ENCODE data around the gene NNMT. TPM values are rescaled to one million over a fixed set of nuclear protein-coding genes. Genes with fewer than 3 reads are reported as not detected.

The NNMT gene
- total RNA-seq, 4 donors from 2014 or later = 4.6 to 362 (median 116) TPM

DNA sequence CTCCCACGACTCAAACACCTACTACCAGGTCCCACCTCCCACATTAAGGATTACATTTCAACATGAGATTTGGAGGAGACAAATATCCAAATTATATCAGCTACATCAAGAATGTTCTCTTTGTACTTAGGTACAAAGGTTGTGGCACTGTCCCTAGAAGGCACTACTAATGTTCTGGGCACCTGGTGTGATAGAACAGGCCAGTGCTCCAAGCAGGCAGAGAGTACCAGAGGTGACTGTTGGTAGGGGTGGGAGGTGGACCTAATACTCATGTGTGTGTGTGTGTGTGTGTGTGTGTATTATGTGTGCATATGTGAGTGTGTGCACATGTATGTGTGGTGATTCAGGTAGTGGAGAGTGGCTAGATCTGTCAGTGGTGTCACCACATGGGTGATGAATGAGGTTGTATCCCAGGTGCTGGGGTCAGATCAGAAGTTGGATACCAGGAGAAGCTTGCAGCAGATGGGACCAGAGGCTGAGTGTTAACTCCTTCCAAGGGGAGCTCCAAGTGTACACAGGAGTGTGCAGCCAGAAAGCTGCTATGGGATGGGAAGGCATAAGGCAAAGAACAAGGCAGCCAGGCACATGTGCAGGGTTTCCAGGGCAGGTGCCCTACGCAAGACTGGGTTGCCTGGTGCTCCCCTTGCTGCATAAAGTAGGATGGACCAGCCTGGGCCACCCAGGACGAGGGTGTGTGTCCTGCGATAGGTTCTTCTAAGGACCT lies 17.7 kb upstream of the NNMT start:
- no peak for DNase-seq

DNA sequence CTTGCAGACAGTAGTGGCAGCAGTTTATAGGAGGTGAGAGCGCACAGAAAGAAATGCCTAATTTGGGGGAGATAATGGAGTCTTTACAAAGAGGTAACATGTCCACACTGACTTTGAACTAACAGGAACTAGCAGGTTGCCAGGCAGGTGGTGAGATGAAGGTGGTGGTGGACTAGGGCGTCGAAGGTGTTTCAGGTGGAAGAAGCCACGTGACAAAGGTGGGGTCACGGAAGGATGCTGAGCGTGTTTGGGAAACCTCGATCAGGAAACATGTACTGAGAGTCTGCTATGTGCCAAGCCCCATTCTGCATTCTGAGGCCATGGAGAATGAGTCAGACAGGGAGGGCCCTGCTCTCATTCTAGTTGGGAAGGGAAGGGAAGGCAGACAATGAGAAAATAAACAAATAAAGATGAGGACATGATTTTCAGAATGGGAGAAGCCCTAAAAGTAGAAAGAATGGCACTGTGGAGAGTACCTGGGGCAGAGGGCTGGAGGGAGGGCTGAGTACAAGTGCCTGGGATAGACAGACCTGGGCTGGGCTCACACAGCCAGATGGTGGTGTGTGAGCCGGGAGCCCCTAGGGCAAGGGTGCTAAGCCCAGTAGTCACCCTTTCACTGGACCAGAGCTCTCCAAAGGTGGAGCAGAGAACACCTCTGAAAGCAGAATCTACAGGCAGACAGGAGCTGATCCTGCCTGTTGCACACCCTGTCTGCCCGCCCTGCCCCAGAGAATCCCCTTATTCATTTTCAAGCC lies 16.2 kb upstream of the NNMT start:
- intact Hi-C loops (cut with DNase I; ENCODE audit: low total_unique reads) = no loop called here
- Histone ChIP-seq H3K4me1 (no peaks in the 10 kb centered on the region), H3K27me3 (no peaks in the 10 kb centered on the region), H3K27ac (peak overlapping the region in 1 of 2 donors; percentile 40), H3K36me3 (no peaks in the 10 kb centered on the region), H3K4me3 (no peak overlapping the region), H3K9me3 (no peaks in the 10 kb centered on the region)
- no peak for DNase-seq
- TF ChIP-seq, protein P1, sequence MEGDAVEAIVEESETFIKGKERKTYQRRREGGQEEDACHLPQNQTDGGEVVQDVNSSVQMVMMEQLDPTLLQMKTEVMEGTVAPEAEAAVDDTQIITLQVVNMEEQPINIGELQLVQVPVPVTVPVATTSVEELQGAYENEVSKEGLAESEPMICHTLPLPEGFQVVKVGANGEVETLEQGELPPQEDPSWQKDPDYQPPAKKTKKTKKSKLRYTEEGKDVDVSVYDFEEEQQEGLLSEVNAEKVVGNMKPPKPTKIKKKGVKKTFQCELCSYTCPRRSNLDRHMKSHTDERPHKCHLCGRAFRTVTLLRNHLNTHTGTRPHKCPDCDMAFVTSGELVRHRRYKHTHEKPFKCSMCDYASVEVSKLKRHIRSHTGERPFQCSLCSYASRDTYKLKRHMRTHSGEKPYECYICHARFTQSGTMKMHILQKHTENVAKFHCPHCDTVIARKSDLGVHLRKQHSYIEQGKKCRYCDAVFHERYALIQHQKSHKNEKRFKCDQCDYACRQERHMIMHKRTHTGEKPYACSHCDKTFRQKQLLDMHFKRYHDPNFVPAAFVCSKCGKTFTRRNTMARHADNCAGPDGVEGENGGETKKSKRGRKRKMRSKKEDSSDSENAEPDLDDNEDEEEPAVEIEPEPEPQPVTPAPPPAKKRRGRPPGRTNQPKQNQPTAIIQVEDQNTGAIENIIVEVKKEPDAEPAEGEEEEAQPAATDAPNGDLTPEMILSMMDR (IDR thresholded peaks at IDR 0.05) = no peak

More for the DNA sequence above, 17.7 kb upstream of the NNMT start:
- H3K4me1 ChIP-seq = no peaks in the 10 kb centered on the region
- H3K9me3 ChIP-seq = no peaks in the 10 kb centered on the region
- no peaks in the 10 kb centered on the region for H3K36me3 ChIP-seq
- intact Hi-C loops (cut with DNase I; ENCODE audit: low total_unique reads) = no loop called here
- H3K4me3 ChIP-seq = no peak overlapping the region
- TF ChIP-seq, protein P1 (IDR thresholded peaks at IDR 0.05) = no peak
- TF ChIP-seq POLR2A (IDR thresholded peaks at IDR 0.05) = no peak
- no peaks in the 10 kb centered on the region for H3K27me3 ChIP-seq
- no peak overlapping the region for H3K27ac ChIP-seq

DNA sequence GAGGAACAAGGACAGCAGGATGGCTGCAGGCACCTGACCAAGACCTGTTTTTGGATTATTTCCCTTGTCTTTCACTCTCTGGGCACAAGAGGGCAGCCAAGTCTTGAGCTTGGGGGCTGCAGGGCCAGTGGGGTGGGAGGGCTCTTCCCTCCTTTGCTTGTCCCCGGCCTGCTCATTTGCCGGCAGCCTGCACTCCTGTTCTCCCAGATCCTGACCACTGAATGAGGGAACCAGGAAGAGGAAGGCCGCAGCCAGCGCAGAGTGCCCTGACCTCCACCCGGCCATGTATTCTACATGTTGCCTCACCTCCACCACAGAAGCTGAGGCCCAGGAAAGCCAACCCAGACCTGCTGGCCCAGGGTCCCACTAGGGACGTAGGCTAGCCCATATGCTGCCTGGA lies 15.5 kb upstream of the NNMT start:
- DNase-seq = peak; percentile 54 to 67
- H3K4me3 ChIP-seq = no peak overlapping the region
- no peaks in the 10 kb centered on the region for H3K9me3 ChIP-seq
- TF ChIP-seq, protein P1 (IDR thresholded peaks at IDR 0.05) = peak in 3 of 4 experiments; percentile 45 to 67 (median 67)
- TF ChIP-seq POLR2A (IDR thresholded peaks at IDR 0.05) = no peak
- no peaks in the 10 kb centered on the region for H3K4me1 ChIP-seq
- H3K27me3 ChIP-seq = no peaks in the 10 kb centered on the region
- H3K27ac ChIP-seq = peak overlapping the region in 1 of 2 donors; percentile 40
- intact Hi-C loops (cut with DNase I; ENCODE audit: low total_unique reads) = no loop called here
- no peaks in the 10 kb centered on the region for H3K36me3 ChIP-seq

DNA sequence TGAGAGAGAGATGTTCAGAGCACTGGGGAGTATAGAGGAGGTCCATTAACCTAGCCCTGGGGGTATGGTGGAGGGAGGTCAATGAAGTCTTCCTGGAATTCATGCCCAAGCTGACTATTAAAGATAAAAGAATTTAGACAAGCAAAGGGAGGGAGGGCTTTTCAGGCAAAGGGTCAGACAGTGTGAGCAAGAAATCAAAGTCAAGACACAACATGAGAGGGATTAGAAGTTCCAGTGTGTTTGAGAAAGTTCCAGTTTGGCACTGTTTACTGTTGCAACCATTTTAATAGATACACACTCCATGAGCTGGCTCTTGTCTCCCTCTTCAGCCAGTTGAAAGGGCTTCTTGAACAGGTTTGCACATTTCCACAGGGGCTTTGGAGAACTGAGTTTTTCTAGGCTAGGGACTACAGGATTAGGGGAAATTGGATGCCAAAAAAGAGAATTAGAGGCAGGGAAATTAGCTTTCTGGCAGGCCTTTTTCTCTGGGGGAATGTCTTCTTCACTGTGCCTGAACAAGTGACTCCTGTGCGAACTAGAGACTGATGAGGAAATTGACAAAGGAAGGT lies 14.7 kb upstream of the NNMT start:
- H3K4me3 ChIP-seq = no peak overlapping the region
- TF ChIP-seq POLR2A (IDR thresholded peaks at IDR 0.05) = no peak
- TF ChIP-seq, protein P1 (IDR thresholded peaks at IDR 0.05) = no peak
- H3K27ac ChIP-seq = peak overlapping the region in 1 of 2 donors; percentile 40
- DNase-seq = no peak
- H3K9me3 ChIP-seq = no peaks in the 10 kb centered on the region
- no peaks in the 10 kb centered on the region for H3K27me3 ChIP-seq
- no peaks in the 10 kb centered on the region for H3K4me1 ChIP-seq
- H3K36me3 ChIP-seq = no peaks in the 10 kb centered on the region
- intact Hi-C loops (cut with DNase I; ENCODE audit: low total_unique reads) = no loop called here

DNA sequence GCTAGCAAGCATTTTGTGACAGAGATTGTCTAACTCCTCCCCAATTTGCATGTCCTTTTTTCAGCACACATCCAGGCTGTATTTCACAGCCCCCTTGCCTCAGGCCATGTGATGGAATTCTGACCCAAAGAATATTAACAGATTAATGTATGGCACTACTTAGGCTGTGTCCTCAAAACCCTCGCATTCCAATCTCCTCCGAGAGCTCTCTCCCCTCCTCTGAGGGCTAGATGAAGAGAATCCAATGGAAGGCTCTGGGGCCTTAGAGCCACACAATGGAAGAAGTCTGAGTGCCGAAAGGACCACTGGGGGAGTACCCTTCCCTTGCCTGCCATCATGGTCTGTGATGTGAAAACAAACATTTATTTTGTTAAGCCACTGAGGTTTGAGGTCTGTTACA lies 13.7 kb upstream of the NNMT start:
- Histone ChIP-seq H3K36me3 (no peaks in the 10 kb centered on the region), H3K4me1 (no peaks in the 10 kb centered on the region), H3K9me3 (no peaks in the 10 kb centered on the region), H3K27me3 (no peaks in the 10 kb centered on the region), H3K4me3 (no peak overlapping the region), H3K27ac (no peak overlapping the region)
- TF ChIP-seq POLR2A (IDR thresholded peaks at IDR 0.05) = no peak
- TF ChIP-seq, protein P1 (IDR thresholded peaks at IDR 0.05) = no peak
- no peak for DNase-seq
- intact Hi-C loops (cut with DNase I; ENCODE audit: low total_unique reads) = no loop called here
